T47D (cell line): ENCODE measurements around the gene GPI.
"Not testable (repeated sequence)": the region's sequence is repeated elsewhere in the genome, so short reads cannot be mapped to it uniquely, and the experiment has no call there.

ENCODE experiments used
- DNase-seq, 2 experiments: peaks; one replicate each; pipeline versions ENCODE4 v3.0.0 to v3.0.0-alpha.2; 2011 to 2012; ENCODE audit warnings: low read depth in 1 of 2, low spot score in 1 of 2
- JUND ChIP-seq: IDR thresholded peaks from 2 replicates; pipeline ENCODE4 v1.6.1; 2012; ENCODE audit warnings: low read depth
- in situ Hi-C: cut with HindIII; loops from 2 replicates; pipeline ENCODE4 v1.10.0; 2016; ENCODE audit warnings: low sequenced_read_pairs, low pct_unique_long_range_greater_than_20kb

GPI gene

GRCh38 chr19:34365463-34366401 lies 736 bp downstream of the GPI start:
- in situ Hi-C loops, result no loop called here
- no peak for TF ChIP-seq JUND
- DNase-seq, result peak; percentile 23 to 27

- TF ChIP-seq JUND, result no peak
- no peak for DNase-seq
- in situ Hi-C loops, result no loop called here
These were observed 2.0 kb downstream of the GPI start for GRCh38 chr19:34366738-34367623.

GRCh38 chr19:34367624-34367957 lies 2.6 kb downstream of the GPI start:
- in situ Hi-C loops, result no loop called here
- DNase-seq, result no peak
- TF ChIP-seq JUND, result no peak

GRCh38 chr19:34368338-34368737 lies 3.3 kb downstream of the GPI start:
- no peak for DNase-seq
- TF ChIP-seq JUND, result no peak
- in situ Hi-C loops, result no loop called here

GRCh38 chr19:34369166-34369565 lies 4.2 kb downstream of the GPI start:
- DNase-seq, in situ Hi-C loops: not testable (repeated sequence)

GRCh38 chr19:34370117-34370516 lies 5.1 kb downstream of the GPI start:
- in situ Hi-C loops, result no loop called here
- no peak for TF ChIP-seq JUND
- no peak for DNase-seq

GRCh38 chr19:34370983-34371382 lies 6.0 kb downstream of the GPI start:
- TF ChIP-seq JUND, result no peak
- DNase-seq, result no peak
- in situ Hi-C loops, result no loop called here

- TF ChIP-seq JUND, result no peak
- in situ Hi-C loops, result no loop called here
- no peak for DNase-seq
These were observed 8.7 kb downstream of the GPI start for GRCh38 chr19:34373601-34374288.

GRCh38 chr19:34375598-34375997 lies 10.6 kb downstream of the GPI start:
- DNase-seq, result no peak
- in situ Hi-C loops, result no loop called here
- no peak for TF ChIP-seq JUND

- in situ Hi-C loops, result no loop called here
- no peak for TF ChIP-seq JUND
These were observed 15.7 kb downstream of the GPI start for GRCh38 chr19:34380639-34381241.

GRCh38 chr19:34381399-34382251 lies 16.6 kb downstream of the GPI start:
- no peak for TF ChIP-seq JUND
- in situ Hi-C loops, result no loop called here
- no peak for DNase-seq

More at GRCh38 chr19:34380639-34381241, 15.7 kb downstream of the GPI start:
- DNase-seq, result no peak
